Measurements from ENCODE around the gene EXOC6B.

EXOC6B gene

GRCh38 chr2:72128059-72128842 is 697.6 kb downstream of the EXOC6B start:
- H2AFZ ChIP-seq, result no peak overlapping the region
- H3K4me1 ChIP-seq, result no peaks in the 10 kb centered on the region
- H3K9ac ChIP-seq, result no peak overlapping the region
- H3K27ac ChIP-seq, result no peak overlapping the region
- no peaks in the 10 kb centered on the region for H3K27me3 ChIP-seq (ENCODE audit: control insufficient read depth, insufficient read depth, low read length)
- TF ChIP-seq CTCF (IDR thresholded peaks at IDR 0.05), result no peak
- H3K4me2 ChIP-seq (ENCODE audit: low read length), result no peak overlapping the region
- H3K36me3 ChIP-seq (ENCODE audit: control insufficient read depth, insufficient read depth, low read length), result no peaks in the 10 kb centered on the region
- no peaks in the 10 kb centered on the region for H3K79me2 ChIP-seq
- H3K9me3 ChIP-seq (ENCODE audit: control insufficient read depth, low read length), result no peaks in the 10 kb centered on the region
- no peak overlapping the region for H3K4me3 ChIP-seq (ENCODE audit: low read depth, low read length)

GRCh38 chr2:72127401-72128058 is 698.3 kb downstream of the EXOC6B start:
- no peaks in the 10 kb centered on the region for H3K79me2 ChIP-seq
- no peak overlapping the region for H3K27ac ChIP-seq
- H3K36me3 ChIP-seq (ENCODE audit: control insufficient read depth, insufficient read depth, low read length), result no peaks in the 10 kb centered on the region
- no peaks in the 10 kb centered on the region for H3K27me3 ChIP-seq (ENCODE audit: control insufficient read depth, insufficient read depth, low read length)
- H3K9ac ChIP-seq, result no peak overlapping the region
- H3K4me1 ChIP-seq, result no peaks in the 10 kb centered on the region
- H3K4me2 ChIP-seq (ENCODE audit: low read length), result no peak overlapping the region
- no peak for TF ChIP-seq CTCF (IDR thresholded peaks at IDR 0.05)
- no peaks in the 10 kb centered on the region for H3K9me3 ChIP-seq (ENCODE audit: control insufficient read depth, low read length)
- H3K4me3 ChIP-seq (ENCODE audit: low read depth, low read length), result no peak overlapping the region
- no peak overlapping the region for H2AFZ ChIP-seq

GRCh38 chr2:72126186-72127100 is 699.4 kb downstream of the EXOC6B start:
- H3K4me3 ChIP-seq (ENCODE audit: low read depth, low read length), result no peak overlapping the region
- no peak overlapping the region for H3K9ac ChIP-seq
- H3K4me2 ChIP-seq (ENCODE audit: low read length), result no peak overlapping the region
- H2AFZ ChIP-seq, result no peak overlapping the region
- H3K36me3 ChIP-seq (ENCODE audit: control insufficient read depth, insufficient read depth, low read length), result no peaks in the 10 kb centered on the region
- H3K79me2 ChIP-seq, result no peaks in the 10 kb centered on the region
- H3K4me1 ChIP-seq, result no peaks in the 10 kb centered on the region
- no peaks in the 10 kb centered on the region for H3K27me3 ChIP-seq (ENCODE audit: control insufficient read depth, insufficient read depth, low read length)
- no peak overlapping the region for H3K27ac ChIP-seq
- no peaks in the 10 kb centered on the region for H3K9me3 ChIP-seq (ENCODE audit: control insufficient read depth, low read length)
- TF ChIP-seq CTCF (IDR thresholded peaks at IDR 0.05), result no peak

All from parathyroid adenoma (tissue), 2 donors.